ENCODE measurements around the gene CMTR1.

CMTR1 gene

DNA sequence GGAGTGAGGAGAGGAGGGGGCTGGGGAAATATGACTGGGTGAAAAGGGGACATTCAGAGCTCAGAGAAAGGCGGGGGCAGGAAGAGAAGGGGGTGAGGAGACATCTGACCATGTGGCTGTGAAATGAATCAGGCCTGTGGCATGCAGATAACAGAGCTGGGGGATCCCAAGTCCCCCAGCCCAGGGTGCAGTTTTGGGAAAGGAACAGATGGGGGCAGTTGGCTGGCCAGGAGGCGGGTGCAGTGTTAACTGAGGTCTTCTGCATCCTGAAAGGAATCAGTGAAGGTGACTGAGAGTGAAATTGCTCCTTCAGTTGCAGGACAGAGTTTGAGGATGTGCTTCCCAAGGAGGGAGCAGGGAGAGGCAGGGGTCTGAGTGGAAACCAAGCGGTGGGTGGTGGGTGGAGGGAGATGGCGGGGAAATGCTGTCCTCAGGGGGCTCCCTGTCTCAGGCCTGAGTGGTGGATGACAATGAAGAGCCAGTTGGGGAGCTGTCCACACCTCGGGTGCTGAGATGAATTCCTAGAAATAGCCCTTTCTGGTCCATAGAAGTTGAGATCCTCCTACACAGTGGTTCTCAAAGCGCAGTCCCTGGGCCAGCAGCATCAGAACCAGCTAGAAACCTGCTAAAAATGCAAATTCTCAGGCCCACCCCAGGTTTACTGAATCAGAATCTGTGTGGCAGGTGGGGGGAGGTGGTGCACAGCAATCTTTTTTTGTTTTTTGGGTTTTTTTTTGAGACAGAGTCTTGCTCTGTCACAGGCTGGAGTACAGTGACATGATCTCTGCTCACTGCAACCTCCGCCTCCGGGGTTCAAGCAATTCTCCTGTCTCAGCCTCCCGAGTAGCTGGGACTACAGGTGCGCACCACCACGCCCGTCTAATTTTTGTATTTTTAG lies 92.7 kb downstream of the CMTR1 start:
- peak; percentile 48; the same call in 2 of the 3 replicates for ATAC-seq (ENCODE audit: low read depth)
- Histone ChIP-seq H3K27ac (ENCODE audit: poor library complexity, severe bottlenecking) (no peak overlapping the region), H3K9me3 (ENCODE audit: severe bottlenecking) (no peaks in the 10 kb centered on the region), H3K4me3 (ENCODE audit: severe bottlenecking) (no peak overlapping the region), H3K4me1 (ENCODE audit: insufficient read depth, poor library complexity, severe bottlenecking) (peaks cover 4% of the 10 kb centered on the region), H3K27me3 (ENCODE audit: insufficient read depth, poor library complexity, severe bottlenecking) (no peaks in the 10 kb centered on the region), H3K36me3 (ENCODE audit: low read depth) (no peaks in the 10 kb centered on the region)
- TF ChIP-seq, protein P1, sequence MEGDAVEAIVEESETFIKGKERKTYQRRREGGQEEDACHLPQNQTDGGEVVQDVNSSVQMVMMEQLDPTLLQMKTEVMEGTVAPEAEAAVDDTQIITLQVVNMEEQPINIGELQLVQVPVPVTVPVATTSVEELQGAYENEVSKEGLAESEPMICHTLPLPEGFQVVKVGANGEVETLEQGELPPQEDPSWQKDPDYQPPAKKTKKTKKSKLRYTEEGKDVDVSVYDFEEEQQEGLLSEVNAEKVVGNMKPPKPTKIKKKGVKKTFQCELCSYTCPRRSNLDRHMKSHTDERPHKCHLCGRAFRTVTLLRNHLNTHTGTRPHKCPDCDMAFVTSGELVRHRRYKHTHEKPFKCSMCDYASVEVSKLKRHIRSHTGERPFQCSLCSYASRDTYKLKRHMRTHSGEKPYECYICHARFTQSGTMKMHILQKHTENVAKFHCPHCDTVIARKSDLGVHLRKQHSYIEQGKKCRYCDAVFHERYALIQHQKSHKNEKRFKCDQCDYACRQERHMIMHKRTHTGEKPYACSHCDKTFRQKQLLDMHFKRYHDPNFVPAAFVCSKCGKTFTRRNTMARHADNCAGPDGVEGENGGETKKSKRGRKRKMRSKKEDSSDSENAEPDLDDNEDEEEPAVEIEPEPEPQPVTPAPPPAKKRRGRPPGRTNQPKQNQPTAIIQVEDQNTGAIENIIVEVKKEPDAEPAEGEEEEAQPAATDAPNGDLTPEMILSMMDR (IDR thresholded peaks at IDR 0.05; ENCODE audit: poor library complexity, severe bottlenecking) = no peak
- no peak for DNase-seq (ENCODE audit: low spot score)

DNA sequence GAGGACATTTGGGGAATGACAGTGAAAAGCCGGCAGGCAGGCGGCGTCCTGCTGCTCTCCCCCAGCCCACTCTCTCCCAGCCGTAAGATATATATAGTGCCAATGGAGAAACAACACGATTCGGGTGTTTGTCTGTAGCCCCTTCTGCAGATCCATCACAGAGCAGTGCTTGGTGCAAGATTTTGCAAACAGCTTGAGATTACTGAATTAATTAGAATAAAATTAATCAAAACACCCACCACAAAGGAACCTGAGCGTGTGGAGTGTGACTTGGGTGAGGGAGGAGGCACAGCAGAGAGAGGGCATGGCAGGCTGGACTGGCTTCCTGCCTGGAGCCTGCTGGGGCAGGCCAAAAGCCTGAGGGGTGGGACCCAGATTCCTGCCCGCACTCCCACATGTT lies 95.5 kb downstream of the CMTR1 start:
- Histone ChIP-seq H3K4me3 (ENCODE audit: severe bottlenecking) (no peak overlapping the region), H3K36me3 (ENCODE audit: low read depth) (no peaks in the 10 kb centered on the region), H3K27me3 (ENCODE audit: insufficient read depth, poor library complexity, severe bottlenecking) (no peaks in the 10 kb centered on the region), H3K9me3 (ENCODE audit: severe bottlenecking) (no peaks in the 10 kb centered on the region), H3K27ac (ENCODE audit: poor library complexity, severe bottlenecking) (no peak overlapping the region), H3K4me1 (ENCODE audit: insufficient read depth, poor library complexity, severe bottlenecking) (peaks cover 4% of the 10 kb centered on the region)
- TF ChIP-seq, protein P1 (IDR thresholded peaks at IDR 0.05; ENCODE audit: poor library complexity, severe bottlenecking) = no peak
- DNase-seq (ENCODE audit: low spot score) = no peak
- no peak for ATAC-seq (ENCODE audit: low read depth)

DNA sequence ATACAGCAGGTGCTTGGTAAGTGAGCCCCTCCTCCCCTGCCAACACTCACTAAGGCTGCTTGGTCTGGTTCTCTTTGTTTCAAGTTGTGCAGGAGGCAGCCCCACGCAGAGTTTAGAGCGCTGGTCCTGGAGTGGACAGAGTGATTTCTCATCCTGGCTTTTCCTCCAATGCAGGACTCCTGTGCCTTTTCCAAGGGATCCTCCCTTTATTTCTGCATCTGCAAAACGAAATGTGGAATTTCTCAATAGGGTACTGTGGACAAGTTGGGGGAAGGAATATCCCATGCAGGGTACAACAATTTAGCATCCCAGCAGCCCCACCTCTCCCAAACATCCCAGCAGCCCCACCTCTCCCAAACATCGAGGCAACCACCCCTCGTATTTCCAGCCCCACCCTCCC lies 97.3 kb downstream of the CMTR1 start:
- no peak overlapping the region for H3K4me3 ChIP-seq (ENCODE audit: severe bottlenecking)
- H3K4me1 ChIP-seq (ENCODE audit: insufficient read depth, poor library complexity, severe bottlenecking) = no peaks in the 10 kb centered on the region
- H3K9me3 ChIP-seq (ENCODE audit: severe bottlenecking) = no peaks in the 10 kb centered on the region
- DNase-seq (ENCODE audit: low spot score) = no peak
- no peak overlapping the region for H3K27ac ChIP-seq (ENCODE audit: poor library complexity, severe bottlenecking)
- TF ChIP-seq, protein P1 (IDR thresholded peaks at IDR 0.05; ENCODE audit: poor library complexity, severe bottlenecking) = no peak
- H3K36me3 ChIP-seq (ENCODE audit: low read depth) = no peaks in the 10 kb centered on the region
- no peaks in the 10 kb centered on the region for H3K27me3 ChIP-seq (ENCODE audit: insufficient read depth, poor library complexity, severe bottlenecking)
- ATAC-seq (ENCODE audit: low read depth) = no peak

DNA sequence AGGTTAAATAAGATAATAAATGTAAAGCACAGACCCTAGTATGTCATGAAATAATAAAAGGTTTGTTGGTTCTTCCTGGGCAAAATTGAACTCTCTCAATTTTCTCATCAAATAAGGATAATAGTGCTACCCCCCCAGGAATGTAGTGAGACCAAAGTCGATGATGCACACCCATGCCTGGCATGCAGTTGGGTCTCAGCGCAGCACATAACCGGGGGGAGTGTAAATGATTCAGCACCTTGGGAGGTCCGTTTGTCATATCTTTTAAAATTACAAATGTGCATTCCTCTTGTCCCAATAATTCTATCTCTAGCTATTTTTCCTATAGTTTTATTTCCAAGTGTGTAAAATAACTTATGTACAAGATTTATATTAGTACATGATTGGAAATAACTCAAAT lies 98.0 kb downstream of the CMTR1 start:
- Histone ChIP-seq H3K27me3 (ENCODE audit: insufficient read depth, poor library complexity, severe bottlenecking) (no peaks in the 10 kb centered on the region), H3K36me3 (ENCODE audit: low read depth) (no peaks in the 10 kb centered on the region), H3K4me3 (ENCODE audit: severe bottlenecking) (no peak overlapping the region), H3K4me1 (ENCODE audit: insufficient read depth, poor library complexity, severe bottlenecking) (no peaks in the 10 kb centered on the region), H3K9me3 (ENCODE audit: severe bottlenecking) (no peaks in the 10 kb centered on the region), H3K27ac (ENCODE audit: poor library complexity, severe bottlenecking) (no peak overlapping the region)
- ATAC-seq (ENCODE audit: low read depth) (no peak), DNase-seq (ENCODE audit: low spot score) (no peak)
- TF ChIP-seq, protein P1 (IDR thresholded peaks at IDR 0.05; ENCODE audit: poor library complexity, severe bottlenecking) = no peak
